ENCODE measurements around the gene DNM2.
A peak's percentile ranks its signal among the peaks of the same experiment; 100 is the strongest.

Gene DNM2

DNA sequence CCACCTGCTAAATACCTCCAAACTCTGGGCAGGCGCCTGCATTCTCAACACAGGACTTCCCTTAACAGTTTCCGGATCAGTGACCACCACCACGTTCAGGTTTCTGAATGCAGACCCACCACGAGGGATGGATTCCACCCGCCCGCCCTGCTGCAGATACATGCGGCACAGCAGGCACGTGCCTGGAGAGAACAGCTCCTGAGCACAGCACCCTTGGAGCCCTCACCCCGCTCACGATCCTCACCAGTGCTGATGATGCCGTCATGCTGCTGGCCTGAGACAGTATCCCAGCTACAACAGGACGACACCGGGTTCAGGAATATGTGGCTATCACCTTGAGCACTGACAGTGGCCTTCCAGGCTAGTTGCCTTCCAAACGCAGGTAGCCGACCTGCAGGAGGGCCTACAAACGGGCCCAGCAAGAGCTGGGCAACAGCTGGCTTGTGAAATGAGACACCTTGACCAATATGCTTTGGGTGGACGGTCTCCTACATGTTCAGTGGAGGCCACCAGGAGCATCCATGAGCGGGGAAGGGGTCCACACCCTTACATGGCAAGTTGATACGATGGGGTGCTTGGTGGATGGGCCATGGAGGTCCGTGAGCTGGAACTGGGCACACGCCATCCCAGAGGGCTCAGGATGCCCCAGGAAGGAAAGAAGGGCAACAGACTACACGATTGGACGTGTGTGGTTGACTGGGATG is 26.5 kb upstream of the DNM2 start:
- no peak for DNase-seq

DNA sequence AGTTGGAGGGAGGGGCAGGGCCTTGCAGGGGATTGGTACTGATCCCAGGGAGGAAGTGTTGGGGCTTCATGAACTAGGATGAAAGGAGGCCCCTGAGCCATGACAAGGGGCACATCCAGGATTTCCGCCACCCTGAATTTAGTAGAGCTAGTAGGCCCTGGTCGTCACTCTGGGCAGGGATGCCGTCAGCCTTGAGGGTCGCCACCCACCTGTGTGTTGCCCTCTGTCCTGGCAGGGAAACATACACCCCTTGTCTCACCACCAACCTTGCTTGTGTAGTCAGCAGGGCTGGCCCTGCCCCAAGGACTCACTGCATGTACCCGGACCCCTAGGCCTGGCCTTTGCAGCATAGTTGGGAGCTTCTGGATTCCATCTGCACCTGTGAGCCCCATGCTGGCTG is 26.0 kb upstream of the DNM2 start:
- no peak for DNase-seq

DNA sequence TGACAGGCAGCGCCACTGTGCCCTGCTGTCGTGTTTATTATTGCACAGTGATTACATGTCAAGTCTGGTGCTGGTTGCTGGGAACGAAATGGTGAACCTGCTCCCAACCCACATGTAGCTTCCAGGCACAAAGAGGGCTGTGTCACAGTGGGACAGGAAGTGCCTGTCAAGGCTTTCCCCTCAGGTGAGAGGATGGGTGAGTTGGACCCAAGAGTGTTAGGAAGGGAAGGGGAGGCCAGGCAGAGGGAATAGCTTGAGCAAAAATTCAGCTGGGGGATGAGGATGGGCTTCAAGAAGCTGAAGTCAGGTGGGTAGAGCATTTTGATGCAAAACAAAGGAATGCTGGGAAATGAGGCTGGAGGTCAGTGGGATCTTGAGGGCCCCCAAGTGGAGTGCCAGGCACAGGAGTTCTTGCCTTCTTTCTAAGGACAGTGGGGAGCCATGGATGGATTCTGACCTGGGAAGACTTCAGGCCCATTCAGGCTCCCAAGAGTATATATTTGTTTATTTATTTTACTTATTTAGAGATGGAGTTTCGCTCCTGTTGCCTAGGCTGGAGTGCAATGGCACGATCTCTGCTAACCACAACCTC is 25.1 kb upstream of the DNM2 start:
- no peak for DNase-seq

DNA sequence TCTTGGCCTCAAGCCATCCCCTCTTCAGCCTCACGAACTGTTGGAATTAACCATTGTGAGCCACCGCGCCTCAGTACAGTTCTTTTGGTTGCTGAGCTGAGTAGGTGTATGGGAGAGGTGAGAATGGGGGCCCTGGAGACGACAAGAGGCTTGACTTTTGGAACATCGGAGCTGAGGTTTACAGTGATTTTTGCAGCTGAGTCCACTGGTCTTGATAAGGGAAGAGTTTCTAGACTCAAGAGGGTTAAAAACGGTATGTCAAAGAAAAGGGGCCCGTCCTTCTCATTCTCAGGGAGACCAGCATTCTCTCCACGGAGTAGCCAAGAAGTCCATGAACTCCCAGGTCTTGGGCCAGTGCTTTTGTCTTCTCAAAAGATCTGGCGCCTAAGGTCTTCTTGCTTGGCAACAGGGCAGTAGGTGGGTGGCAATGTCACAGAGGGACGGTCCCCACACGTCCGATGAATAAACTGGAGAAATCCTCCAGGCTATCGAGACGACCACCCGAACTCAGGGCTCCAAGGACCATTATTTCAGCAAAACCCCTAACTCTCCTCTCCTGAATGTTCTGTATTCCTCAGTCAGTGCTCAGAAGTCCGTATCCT is 23.1 kb upstream of the DNM2 start:
- no peak for DNase-seq

DNA sequence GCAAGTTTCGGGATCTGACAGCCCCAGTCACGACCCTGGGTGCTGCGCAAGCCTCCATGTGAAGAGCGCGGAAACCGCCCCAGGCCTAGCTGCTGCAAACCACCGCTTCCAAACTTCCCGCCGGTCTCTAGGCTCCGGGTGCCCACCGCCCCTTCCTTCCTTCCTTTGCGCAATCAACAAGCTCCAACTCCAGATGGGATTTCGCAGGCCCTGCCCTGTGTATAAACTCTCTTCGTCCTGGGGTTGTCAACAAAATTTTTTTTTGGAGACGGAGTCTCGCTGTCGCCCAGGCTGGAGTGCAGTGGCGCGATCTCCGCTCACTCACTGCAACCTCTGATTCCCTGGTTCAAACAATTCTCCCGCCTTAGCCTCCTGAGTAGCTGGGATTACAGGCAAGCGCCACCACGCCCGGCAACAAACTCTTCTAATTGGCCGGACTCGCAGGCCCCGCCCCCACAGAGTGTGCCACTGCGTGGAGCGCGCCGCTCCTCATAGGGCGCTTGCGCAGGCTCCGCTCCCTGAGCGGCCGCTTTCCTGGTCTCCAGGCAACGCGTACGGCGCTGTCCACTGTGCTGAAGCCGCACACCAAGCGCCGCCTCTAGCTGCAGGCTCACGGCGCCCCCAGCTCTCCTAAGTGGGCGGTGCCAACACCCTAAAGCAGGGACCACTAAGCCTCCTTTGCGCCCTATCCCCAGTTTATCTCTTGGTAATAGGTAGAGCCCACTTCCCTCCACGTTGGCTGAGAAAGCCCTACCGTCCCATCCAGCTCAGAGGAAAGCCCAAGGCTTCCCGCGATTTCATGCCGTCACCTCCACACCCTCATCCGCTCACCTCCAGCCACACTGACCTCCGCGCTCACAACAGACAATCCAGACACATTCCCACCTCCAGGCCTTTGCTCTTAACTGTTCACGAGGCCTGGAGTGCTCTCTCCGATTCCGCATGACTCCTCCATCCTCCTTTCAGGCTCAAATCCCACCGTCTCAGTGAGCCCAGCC is 22.2 kb upstream of the DNM2 start:
- peak; percentile 92 for DNase-seq

DNA sequence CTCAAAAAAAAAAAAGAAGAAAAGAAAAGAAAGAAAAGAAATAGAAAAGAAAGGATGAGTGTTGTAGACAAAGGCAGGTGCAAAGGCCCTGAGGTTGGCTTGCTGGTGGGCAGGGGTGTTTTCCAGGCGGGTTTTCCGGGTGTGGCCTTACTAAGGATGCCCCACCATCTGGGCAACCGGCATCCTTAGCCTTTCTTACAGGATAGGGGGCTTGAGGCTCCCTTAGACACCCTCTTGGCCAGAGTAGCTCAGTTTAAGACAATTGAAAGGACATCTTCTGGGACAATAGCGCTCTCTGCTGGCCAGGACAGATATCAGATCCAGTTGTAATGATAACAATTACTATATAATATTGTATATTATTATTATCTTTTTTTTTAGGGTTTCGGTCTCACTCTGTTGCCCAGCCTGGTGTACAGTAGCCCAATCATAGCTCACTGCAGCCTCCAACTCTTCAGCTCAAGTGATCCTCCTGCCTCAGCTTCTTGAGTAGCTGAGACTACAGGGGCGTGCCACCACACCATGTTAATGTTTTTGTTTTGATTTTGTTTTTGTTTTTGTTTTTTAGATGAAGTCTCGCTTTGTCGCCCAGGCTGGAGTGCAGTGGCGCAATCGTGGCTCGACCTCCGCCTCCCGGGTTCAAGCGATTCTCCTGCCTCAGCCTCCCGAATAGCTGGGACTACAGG is 18.1 kb upstream of the DNM2 start:
- DNase-seq, result no peak

DNA sequence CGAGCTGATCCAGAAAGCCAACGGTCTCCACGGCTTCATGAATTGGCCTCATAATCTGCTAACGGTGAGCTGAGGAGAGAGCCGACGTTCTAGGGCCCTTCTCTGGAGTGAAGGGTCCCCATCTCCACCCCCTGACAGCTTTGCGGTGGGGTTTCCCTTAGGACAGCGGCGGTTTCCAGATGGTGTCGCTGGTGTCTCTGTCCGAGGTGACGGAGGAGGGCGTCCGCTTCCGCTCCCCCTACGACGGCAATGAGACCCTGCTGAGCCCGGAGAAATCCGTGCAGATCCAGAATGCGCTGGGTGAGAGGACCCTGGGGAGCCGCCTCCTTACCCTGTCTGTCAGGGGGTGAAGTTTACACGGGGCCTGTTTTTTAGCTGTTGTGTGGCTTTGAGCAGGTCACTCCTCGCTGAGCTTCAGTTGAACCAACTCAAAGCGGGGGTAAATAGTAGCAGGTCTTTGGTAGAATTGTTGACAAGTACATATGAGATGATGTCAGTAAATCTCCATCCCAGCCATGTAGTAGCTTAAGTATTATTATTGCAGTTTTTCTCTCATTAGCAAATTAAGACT is 15.8 kb upstream of the DNM2 start:
- no peak for DNase-seq

DNA sequence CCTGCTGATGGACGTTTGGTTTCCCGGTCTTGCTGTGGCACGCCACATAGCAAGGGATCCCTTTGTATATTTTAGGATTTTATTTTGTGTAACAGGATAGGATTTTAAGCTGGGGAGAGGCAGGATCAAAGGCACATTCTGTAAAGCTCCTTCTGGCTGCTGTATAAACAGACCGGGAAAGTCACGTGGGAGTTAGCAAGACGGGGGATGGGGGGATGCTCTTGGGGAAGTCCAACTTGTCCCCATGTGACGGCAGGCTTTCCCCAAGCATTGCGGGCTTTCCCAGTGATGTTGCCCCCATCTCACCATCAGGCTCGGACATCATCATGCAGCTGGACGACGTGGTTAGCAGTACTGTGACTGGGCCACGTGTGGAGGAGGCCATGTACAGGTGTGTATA is 10.9 kb upstream of the DNM2 start:
- DNase-seq, result no peak

DNA sequence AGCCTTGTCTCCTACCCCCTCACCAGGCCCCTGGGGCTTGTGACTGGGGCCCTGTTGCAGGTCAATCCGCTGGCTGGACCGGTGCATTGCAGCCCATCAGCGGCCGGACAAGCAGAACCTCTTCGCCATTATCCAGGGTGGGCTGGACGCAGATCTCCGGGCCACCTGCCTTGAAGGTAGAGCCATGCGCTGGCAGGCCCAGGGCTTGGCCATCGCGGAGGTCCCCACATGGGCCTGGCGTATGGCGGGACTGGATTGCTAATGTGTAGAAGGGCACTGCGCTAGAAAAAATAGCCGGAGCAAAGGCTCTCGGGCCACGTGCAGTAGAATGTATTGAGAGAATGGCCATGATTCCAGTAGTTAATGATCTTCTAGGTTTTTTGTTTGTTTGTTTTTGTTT is 10.4 kb upstream of the DNM2 start:
- DNase-seq, result no peak

DNA sequence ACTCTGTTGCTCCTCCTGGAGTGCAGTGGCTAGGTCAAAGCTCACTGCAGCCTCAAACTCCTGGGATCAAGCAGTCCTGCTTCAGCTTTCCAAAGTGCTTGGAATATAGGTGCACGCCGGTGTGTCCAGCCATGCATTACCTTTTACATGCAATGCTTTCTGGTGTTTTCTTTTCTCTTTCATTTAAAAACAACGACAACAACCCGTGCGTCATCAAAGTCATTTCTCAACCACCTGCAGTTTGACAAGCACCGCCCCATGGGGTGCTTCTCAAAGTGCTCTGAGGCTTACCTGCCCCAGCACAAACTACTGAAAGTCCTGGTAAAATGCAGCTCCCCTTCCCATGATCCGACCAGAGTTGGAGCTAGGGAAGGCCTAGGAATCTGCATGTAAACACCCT is 9.6 kb upstream of the DNM2 start:
- no peak for DNase-seq

DNA sequence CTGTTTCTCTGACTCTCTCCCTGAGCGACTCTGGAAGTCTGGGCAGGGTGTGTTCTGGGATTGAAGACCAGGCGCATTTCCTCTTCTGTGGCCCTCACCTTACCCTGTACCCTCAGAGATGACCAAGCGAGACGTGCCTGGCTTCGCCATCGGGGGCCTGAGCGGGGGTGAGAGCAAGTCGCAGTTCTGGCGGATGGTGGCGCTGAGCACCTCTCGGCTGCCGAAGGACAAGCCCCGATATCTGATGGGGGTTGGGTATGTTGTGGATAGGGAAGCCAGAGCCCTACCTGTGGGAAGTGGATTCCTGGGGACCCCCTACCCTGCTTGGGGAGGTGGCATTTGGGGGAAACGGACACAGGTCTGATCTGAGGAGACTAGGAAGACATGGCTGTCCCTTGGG is 5.8 kb upstream of the DNM2 start:
- no peak for DNase-seq

DNA sequence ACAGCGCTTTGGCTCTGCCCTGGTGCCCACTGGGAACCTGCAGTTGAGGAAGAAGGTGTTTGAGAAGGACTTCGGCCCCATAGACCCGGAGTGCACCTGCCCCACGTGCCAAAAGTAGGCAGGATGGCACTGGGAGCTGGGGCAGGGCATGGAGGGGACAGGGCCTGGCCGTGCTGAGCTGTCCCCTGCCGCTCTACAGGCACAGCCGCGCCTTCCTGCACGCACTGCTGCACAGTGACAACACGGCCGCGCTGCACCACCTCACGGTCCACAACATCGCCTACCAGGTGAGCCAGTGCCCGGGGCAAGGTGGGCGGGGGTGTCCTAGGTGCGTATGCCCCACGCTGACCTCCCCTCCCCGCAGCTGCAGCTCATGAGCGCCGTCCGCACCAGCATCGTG is 5.1 kb upstream of the DNM2 start:
- no peak for DNase-seq

DNA sequence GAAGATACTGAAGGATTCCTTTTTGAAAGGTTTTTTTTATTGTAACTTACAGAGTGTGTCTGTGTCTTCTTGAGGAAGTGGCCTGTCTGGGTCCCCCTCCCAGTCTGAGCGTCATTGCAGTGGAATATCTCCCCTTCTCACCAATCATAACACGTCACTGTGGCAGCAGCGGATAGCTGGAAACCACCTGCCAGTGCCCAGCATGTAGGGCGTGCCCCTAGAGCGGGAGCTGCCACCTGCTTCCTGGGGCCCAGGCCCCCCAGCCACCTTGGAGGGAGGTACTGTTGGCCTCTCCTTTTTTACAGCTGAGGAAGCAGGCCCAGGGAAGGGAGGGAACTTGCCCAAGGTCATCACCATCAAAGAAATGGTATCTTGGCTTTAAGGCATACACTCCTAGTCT is 4.6 kb upstream of the DNM2 start:
- no peak for DNase-seq

DNA sequence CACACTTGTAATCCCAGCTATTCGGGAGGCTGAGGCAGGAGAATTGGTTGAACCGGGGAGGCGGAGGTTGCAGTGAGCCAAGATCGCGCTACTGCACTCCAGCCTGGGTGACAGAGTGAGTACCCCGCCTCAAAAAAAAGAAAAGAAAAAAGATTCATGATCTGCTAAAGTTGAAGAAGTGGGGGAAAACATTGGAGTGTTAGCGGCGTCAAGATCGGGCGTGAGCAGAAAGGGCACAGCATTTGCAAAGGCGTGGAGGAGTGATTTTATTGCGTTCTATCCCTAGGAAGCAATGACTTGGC is 874 bp upstream of the DNM2 start:
- no peak for DNase-seq

DNA sequence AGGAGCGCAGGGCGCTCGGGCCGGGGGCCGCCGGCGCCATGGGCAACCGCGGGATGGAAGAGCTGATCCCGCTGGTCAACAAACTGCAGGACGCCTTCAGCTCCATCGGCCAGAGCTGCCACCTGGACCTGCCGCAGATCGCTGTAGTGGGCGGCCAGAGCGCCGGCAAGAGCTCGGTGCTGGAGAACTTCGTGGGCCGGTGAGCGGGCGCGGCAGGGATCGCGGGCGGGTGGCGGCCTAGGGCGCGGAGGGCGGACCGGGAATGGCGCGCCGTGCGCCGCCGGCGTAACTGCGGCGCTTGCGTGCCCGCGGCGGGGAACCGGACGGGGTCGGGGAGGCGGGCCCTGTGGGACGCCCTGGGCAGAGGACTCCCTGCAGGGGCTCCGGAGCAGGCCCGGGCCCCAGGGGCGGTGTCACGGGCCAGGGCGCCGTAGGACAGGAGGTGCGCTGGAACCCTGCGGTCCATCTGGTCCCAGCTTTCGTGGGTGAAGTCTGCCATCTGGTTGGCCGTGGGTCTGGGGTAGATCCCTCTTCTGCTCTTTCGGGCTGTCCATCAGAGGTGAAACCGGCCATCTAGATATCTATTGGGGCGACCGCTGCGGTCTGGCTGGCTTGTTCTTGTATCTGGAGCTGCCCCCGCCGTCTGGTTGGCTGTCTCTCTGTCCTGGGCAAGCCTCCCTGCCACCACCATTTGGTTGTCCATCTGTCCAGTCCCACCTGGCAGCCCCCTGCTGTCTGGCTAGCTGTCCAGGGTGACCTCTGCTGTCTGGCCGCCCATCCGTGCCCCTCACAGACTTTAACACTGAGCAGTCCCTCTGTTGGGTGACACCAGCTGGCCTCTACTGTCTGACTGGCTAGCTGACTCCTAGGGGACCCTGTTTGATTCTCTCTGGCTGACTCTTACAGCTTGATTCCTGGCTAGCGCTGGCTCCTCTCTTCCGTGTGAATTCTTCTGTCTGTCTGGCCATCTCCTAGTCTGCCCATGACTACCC is 622 bp downstream of the DNM2 start:
- no peak for DNase-seq

DNA sequence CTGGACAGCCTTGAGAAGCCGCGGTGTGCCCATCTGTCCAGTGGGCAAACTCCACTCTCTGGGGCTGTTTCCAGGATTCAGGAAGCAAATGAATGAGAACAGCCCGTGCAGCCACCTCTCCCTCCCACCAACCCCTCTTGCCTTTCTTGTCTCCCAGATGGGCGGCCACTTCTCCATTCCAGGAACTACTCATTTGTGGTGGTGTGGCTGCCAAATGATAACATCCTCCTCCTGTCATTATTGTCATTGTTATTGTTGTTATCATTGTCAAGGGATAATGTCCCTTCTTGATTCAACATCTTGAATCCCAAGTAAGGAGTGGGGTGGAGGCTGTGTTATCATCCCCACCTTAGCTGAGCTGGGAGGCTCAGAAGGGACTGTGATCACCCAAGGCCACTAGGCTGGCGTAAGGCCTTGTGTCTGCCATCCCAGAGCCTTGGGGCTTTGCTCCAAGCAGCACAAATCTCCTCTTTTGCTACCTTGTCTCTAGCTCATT is 1.6 kb downstream of the DNM2 start:
- DNase-seq, result no peak

DNA sequence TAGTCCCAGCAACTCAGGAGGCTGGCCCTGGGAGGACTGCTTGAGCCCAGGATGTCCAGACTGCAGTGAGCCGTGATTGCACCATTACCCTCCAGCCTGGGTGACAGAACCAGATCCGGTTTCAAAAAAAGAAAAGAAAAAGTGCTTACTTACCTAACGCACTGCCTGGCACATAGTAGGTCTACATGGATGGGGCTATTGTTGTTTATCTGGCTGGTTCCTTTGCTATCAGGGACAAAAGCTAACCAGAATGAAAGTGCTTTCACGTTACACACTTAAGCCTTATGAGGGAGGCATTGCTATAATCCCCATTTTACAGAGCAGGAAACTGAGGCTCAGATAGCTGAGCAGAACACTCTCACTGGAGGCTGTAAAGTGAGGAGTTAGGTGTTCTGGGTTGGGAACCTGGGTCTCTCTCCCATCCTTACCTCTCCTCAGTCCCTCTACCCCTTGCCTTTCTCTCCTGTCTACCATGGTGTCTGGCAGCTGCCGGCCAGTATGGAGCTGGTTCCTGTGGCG is 2.8 kb downstream of the DNM2 start:
- no peak for DNase-seq

DNA sequence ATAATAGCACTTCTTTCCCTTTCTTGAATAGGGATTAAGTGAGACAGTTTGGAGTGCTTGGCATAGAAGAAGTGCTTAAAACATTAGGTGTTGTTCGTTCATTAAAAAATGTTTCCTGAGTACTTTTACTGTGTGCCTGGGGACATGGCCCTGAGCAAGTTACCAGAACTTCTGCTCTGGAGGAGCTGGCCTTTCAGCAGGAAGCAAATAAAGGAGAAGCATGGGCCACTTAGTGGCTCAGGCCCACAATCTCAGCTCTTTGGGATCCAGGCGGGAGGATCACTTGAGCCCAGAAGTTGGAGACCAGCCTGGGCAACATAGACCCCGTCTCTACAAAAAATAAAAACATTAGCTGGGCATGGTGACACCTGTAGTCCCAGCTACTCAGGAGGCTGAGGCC is 5.7 kb downstream of the DNM2 start:
- DNase-seq, result no peak

DNA sequence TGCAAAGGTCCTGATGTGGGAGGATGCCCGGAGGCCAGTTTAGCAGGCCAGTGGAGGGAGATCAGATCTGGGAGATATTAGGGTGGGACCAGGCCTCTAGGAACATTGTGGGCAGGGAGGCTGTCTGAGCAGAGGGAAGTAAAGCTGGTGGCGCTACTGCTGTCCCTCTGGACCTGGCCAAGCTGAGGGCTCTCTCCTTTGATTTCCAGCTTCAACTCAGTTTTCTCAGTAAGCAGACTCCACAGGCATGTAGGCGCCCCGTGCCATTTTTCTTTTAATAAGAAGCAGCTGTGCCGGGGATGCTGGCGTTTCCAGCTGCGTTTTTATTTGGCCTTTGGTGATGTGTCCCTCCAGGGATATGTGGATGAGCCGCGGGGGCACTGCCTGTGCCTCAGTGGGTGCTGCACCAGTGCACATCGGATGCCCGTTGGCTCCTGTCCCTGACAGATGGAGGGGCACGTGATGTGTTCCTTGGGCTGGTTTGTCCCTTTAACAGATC is 6.7 kb downstream of the DNM2 start:
- DNase-seq, result no peak

DNA sequence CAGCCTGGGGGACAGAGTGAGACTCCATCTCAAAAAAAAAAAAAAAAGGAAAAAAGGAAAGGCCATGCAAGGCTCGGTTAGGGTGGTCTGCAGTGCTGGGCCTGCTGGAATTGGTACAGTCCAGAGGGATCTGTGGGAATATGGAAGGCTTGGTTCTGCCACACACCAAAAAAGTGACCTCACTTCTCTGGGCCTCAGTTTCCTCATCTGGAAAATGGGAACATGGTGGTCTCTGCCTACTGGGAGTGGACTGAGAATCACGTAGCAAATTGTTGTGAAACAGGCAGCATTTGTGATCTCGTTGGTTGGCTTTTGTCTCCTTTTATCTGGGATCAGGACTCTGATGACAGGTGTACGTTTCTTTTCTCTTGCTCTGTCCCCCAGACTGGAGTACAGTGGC is 7.5 kb downstream of the DNM2 start:
- DNase-seq, result no peak

DNA sequence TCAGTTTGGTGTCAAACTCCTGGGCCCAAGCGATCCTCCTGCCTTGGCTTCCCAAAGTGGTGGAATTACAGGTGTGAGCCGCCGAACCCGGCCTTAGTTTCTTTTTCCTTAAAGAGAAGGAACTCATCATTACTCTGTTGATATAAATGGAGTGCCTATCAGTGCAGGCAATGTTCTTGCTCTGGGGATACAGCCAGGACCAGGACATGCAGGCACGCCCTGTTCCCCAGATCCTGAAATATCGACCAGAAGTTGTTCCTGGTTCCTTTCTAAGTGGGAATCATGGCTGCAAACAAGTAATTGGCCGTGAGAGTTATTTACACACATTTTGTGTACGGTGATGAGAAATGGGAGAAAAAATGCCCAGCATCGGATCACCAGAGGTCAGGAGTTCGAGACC is 8.4 kb downstream of the DNM2 start:
- no peak for DNase-seq

Data from right forelimb (tissue), 1 donor.